Neural cell (in vitro differentiated cells): Measurements from ENCODE around the gene TBC1D19. TPM values are rescaled to one million over a fixed set of nuclear protein-coding genes. Genes with fewer than 3 reads are reported as not detected.

Experiments
- H2AFZ ChIP-seq: fragments of 200-600, 300-800 bp; sonication (generic), shearing (Covaris generic); 2 replicates; pipeline ENCODE4 v1.6.0; 2014; ENCODE audit warnings: low read depth, mild to moderate bottlenecking, antibody characterized with exemption, low read length, moderate library complexity
- H3F3A ChIP-seq: fragments of 200-600 bp; shearing (Covaris generic); 2 replicates; pipeline ENCODE4 v1.6.1; 2016; ENCODE audit warnings: mild to moderate bottlenecking, moderate library complexity, mixed read lengths, antibody characterized with exemption, low read length; ENCODE audit not compliant: insufficient read depth, poor library complexity, severe bottlenecking
- H3K27ac ChIP-seq: fragments of 200-600, 300-800 bp; sonication (generic), shearing (Covaris generic); 2 replicates; pipeline ENCODE4 v1.5.1; 2014; ENCODE audit warnings: mild to moderate bottlenecking, low read length, moderate library complexity
- H3K27me3 ChIP-seq: fragments of 300-800, 200-600 bp; sonication (generic), shearing (Covaris generic); 2 replicates; pipeline ENCODE4 v1.6.0; 2014; ENCODE audit warnings: mild to moderate bottlenecking, low read depth, low read length, moderate library complexity; ENCODE audit not compliant: insufficient read depth
- H3K36me3 ChIP-seq: fragments of 300-800, 200-600 bp; sonication (generic), shearing (Covaris generic); 2 replicates; pipeline ENCODE4 v1.5.1; 2014; ENCODE audit warnings: mild to moderate bottlenecking, antibody characterized with exemption, low read length, moderate library complexity; ENCODE audit not compliant: insufficient read depth
- H3K4me2 ChIP-seq: fragments of 300-800, 200-600 bp; sonication (generic), shearing (Covaris generic); 2 replicates; pipeline ENCODE4 v1.6.0; 2014; ENCODE audit warnings: mild to moderate bottlenecking, low read length
- H3K4me3 ChIP-seq: fragments of 300-800, 200-600 bp; sonication (generic), shearing (Covaris generic); 2 replicates; pipeline ENCODE4 v1.5.1; 2014; ENCODE audit warnings: mild to moderate bottlenecking, low read length, moderate library complexity
- H3K79me2 ChIP-seq: fragments of 200-600 bp; shearing (Covaris generic); replicated peaks from 2 replicates; pipeline ENCODE4 v1.6.0; 2014; ENCODE audit warnings: mild to moderate bottlenecking, low read length, moderate library complexity; ENCODE audit not compliant: insufficient read depth
- H3K9ac ChIP-seq: fragments of 300-800, 200-600 bp; sonication (generic), shearing (Covaris generic); 2 replicates; pipeline ENCODE4 v1.6.1; 2016; ENCODE audit warnings: mild to moderate bottlenecking, low read length, mixed read lengths
- H3K9me2 ChIP-seq: fragments of 200-600 bp; shearing (Covaris generic); 2 replicates; pipeline ENCODE4 v1.6.1; 2016; ENCODE audit warnings: mild to moderate bottlenecking, low read length, mixed read lengths; ENCODE audit not compliant: insufficient read depth
- H3K9me3 ChIP-seq: fragments of 200-600, 300-800 bp; sonication (generic), shearing (Covaris generic); 2 replicates; pipeline ENCODE4 v1.6.1; 2016; ENCODE audit warnings: mild to moderate bottlenecking, mixed run types, low read length, moderate library complexity, mixed read lengths
- H4K20me1 ChIP-seq: fragments of 200-600 bp; shearing (Covaris generic); 2 replicates; pipeline ENCODE4 v1.6.1; 2016; ENCODE audit warnings: mild to moderate bottlenecking, mixed run types; ENCODE audit not compliant: insufficient read depth
- CTCF ChIP-seq: fragments of 450-650 bp; IDR thresholded peaks from 2 replicates; pipeline ENCODE4 v1.5.1; 2014; ENCODE audit warnings: antibody characterized with exemption, mild to moderate bottlenecking, moderate library complexity; ENCODE audit not compliant: poor library complexity, severe bottlenecking
- EP300 ChIP-seq: fragments of 450-650 bp; conservative IDR thresholded peaks from 2 replicates; pipeline ENCODE4 v1.6.1; 2014; ENCODE audit warnings: antibody characterized with exemption, mild to moderate bottlenecking, moderate library complexity; ENCODE audit not compliant: poor library complexity, severe bottlenecking
- EZH2 ChIP-seq: fragments of 200-600, 300-800 bp; shearing (Covaris generic), sonication (generic); IDR thresholded peaks from 2 replicates; pipeline ENCODE4 v1.6.1; 2014; ENCODE audit warnings: antibody characterized with exemption, low read length, borderline replicate concordance, mild to moderate bottlenecking; ENCODE audit not compliant: insufficient read depth, poor library complexity, severe bottlenecking
- MXI1 ChIP-seq: fragments of 450-650 bp; conservative IDR thresholded peaks from 2 replicates; pipeline ENCODE4 v1.6.1; 2014; ENCODE audit warnings: antibody characterized with exemption, mild to moderate bottlenecking; ENCODE audit not compliant: poor library complexity, severe bottlenecking
- POLR2AphosphoS5 ChIP-seq: IDR thresholded peaks from 2 replicates; pipeline ENCODE4 v1.6.1; 2012
- RAD21 ChIP-seq: fragments of 450-650 bp; conservative IDR thresholded peaks from 2 replicates; pipeline ENCODE4 v1.6.1; 2014; ENCODE audit warnings: antibody characterized with exemption, mild to moderate bottlenecking, moderate library complexity
- REST ChIP-seq: IDR thresholded peaks from 2 replicates; pipeline ENCODE4 v1.6.1; 2012; ENCODE audit warnings: borderline replicate concordance
- SMC3 ChIP-seq: fragments of 450-650 bp; conservative IDR thresholded peaks from 2 replicates; pipeline ENCODE4 v1.6.1; 2014; ENCODE audit warnings: antibody characterized with exemption, mild to moderate bottlenecking, moderate library complexity; ENCODE audit not compliant: poor library complexity
- TAF1 ChIP-seq: IDR thresholded peaks from 2 replicates; pipeline ENCODE4 v1.6.1; 2012; ENCODE audit warnings: low read depth
- polyA plus RNA-seq: library from polyadenylated mRNA; depleted of rRNA; stranded (reverse); fragments of >200 nt; gene quantifications from 2 replicates; pipeline ENCODE4 v1.2.3, GENCODE V29; 2014

The TBC1D19 gene
- polyA plus RNA-seq, 1 donor from 2014 or later: 23.1 TPM

- no peaks in the 10 kb centered on the region for H3K9me2 ChIP-seq
- H3K9ac ChIP-seq: no peak overlapping the region
- no peak overlapping the region for H2AFZ ChIP-seq
- H3K4me3 ChIP-seq: no peak overlapping the region
- H3K27me3 ChIP-seq: no peaks in the 10 kb centered on the region
- TF ChIP-seq EZH2 (no peak), POLR2AphosphoS5 (no peak), REST (no peak), SMC3 (no peak), CTCF (no peak), RAD21 (no peak), MXI1 (no peak), EP300 (no peak), TAF1 (no peak)
- peaks cover 3% of the 10 kb centered on the region for H3K9me3 ChIP-seq
- no peaks in the 10 kb centered on the region for H3K79me2 ChIP-seq
- H3F3A ChIP-seq: no peaks in the 10 kb centered on the region
- H3K36me3 ChIP-seq: no peaks in the 10 kb centered on the region
- H4K20me1 ChIP-seq: no peaks in the 10 kb centered on the region
- no peak overlapping the region for H3K27ac ChIP-seq
- no peak overlapping the region for H3K4me2 ChIP-seq
These were observed 25.6 kb upstream of the TBC1D19 start for GRCh38 chr4:26558166-26558895.

DNA sequence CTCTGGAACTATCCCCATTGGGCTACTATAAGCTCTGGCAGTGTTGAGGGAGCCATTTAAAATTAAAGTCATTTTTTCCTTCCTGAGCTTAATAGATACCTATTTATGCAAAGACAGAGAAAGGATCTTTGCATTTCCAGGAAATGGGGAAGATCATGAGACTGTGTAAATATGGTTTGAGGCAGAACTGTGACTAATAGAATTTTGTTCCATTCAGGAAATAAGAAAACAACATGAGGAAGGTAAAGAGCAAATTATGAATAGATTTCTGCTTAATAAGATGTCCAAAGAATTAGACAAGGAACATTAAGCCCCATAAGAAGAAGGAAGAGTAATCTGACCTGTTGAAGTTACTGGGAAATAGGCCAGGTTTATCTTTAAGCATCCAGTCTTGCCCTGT is 17.8 kb upstream of the TBC1D19 start:
- TF ChIP-seq EP300 (no peak), MXI1 (no peak), REST (no peak), RAD21 (no peak), CTCF (no peak), TAF1 (no peak), POLR2AphosphoS5 (no peak), SMC3 (no peak), EZH2 (no peak)
- Histone ChIP-seq H3K9me2 (no peaks in the 10 kb centered on the region), H3K27ac (no peak overlapping the region), H3K4me2 (no peak overlapping the region), H4K20me1 (no peaks in the 10 kb centered on the region), H3K4me3 (no peak overlapping the region), H2AFZ (no peak overlapping the region), H3K36me3 (no peaks in the 10 kb centered on the region), H3F3A (no peaks in the 10 kb centered on the region), H3K9ac (no peak overlapping the region), H3K9me3 (no peaks in the 10 kb centered on the region), H3K27me3 (no peaks in the 10 kb centered on the region), H3K79me2 (no peaks in the 10 kb centered on the region)
